NCI-H2227 (cell line): ENCODE results near the gene AGPAT2.

Source experiments
- DNase-seq: peaks from one replicate; lab custom pipeline; 2025; ENCODE audit not compliant: unreplicated experiment; lab: John Stamatoyannopoulos, UW

Gene AGPAT2

DNA sequence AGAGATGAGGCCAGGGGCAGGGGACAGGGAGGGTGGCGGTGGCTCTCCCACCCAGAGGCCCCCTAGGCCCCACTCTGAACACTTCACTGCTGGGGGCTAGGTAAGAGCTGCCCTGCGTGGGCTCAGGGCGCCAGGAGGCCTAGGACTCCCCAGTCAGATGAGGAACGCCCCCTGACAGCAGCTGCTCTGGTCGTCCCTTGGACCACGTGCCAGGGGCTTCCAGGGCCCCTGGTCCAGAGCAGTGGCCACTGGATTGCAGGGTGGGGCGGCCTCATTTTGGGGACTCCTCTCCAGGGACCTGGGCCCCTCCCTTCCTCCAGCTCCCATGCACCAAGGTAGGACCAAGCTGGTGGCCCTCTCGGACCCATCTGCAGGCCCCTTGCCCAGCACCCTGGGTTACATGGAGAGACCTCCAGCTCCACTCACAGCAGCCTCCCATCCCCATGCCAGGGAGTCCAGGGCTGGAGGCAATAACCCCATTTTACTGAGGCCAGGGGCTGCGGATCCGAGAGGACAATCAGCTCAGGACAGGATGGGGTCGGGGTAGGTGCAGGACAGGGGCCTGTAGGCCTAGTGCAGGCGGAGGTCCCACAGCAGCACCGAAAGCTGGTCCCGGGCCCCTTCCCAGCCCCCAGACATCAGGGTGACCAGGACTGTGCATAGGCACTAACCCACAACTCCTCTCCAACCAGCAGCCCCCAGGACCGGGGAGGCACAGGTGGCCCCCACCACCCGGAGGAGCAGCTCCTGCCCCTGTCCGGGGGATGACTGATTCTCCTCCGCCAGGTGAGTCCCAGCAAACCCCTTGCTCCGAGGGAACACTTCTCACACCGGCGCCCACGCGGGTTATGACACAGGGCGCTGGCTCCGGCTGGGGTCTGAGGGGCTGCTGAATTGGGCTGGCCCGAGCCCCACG is 23.0 kb downstream of the AGPAT2 start:
- no peak for DNase-seq

DNA sequence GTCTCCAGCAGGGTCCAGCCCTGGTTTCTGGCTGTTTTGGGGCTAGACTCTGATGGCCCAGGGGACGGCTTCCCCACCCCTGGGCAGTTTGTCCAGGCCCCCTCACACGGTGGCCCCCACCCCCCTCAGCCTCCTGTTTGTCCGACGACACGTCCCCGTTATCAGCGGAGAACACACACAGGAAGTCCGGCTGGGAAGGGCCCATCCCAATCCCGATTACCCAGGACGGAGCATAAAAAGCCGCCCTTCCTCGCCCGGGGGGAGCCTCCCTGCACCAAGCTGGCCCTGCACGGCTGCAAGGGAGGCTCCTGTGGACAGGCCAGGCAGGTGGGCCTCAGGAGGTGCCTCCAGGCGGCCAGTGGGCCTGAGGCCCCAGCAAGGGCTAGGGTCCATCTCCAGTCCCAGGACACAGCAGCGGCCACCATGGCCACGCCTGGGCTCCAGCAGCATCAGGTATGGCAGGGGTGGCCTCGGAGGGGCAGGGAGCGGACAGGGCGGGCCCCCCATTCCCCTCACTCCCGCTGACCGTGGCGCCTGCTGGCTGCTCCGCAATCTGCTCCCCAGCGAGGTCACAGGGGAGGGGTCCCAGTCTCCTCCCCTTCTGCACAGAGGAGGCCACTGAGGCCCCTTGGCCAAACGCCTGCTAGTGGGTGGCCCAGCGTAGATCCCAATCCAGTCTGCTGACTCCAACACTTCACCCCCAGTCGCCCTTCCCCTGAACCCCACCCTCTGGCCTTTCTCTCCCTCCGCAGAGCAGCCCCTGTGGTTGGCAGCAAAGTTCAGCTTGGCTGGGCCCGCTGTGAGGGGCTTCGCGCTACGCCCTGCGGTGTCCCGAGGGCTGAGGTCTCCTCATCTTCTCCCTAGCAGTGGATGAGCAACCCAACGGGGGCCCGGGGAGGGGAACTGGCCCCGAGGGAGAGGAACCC is 24.3 kb downstream of the AGPAT2 start, which contains the start of gene EGFL7:
Gene EGFL7 (plus strand): TSS at position 261 of the 926 bp plus-strand sequence. CDS start 5,367 bp downstream, outside the sequence.
- DNase-seq = no peak

DNA sequence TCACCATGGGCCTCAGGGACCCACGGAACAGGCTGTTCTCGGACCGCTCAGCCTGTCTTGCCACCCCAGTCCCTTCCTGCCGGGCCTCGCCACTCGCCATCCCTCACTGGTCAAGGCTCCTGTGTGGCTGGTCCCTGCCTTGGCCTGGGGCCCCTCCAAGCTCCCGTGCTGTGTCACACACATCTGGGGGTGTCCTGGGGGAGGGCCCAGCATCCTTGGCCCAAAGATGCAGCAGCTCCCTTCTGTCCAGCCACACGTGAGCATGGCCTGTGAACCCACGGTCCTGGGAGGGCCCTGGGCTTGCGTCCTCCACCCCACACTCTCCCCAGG is 25.0 kb downstream of the AGPAT2 start:
- no peak for DNase-seq

DNA sequence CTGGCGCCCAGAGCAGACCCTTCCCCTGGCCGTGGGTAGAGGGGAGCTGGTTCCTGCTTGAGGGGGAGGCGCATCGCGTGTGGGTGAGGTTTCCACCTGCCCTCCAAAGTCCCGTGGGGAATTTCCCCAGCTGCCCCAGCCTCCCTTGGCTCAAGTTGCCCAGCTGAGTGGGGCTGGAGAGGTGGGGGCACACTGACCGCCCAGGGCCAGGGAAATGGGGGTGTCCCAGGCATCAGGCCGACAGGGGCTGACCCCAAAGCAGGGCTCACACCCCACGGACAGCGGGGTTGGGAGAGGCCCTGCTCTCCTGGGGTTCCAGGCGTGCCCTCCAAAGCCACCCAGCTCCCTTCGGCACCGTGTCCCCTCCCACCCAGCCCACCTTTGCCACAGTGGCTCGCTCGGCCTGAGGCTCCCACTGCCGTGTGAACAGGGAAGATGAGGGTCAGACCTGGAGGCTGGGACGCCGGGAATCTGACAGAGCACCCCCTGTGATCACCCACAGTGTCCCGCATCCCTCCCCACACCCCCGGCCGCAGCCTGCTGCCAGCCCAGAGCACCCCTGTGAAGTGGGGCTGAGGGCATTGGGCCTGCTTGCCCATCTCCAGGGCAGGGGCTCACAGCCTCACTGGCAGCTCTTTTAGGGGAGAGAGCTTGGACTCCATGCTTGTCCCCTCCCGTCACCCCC is 25.5 kb downstream of the AGPAT2 start:
- no peak for DNase-seq

DNA sequence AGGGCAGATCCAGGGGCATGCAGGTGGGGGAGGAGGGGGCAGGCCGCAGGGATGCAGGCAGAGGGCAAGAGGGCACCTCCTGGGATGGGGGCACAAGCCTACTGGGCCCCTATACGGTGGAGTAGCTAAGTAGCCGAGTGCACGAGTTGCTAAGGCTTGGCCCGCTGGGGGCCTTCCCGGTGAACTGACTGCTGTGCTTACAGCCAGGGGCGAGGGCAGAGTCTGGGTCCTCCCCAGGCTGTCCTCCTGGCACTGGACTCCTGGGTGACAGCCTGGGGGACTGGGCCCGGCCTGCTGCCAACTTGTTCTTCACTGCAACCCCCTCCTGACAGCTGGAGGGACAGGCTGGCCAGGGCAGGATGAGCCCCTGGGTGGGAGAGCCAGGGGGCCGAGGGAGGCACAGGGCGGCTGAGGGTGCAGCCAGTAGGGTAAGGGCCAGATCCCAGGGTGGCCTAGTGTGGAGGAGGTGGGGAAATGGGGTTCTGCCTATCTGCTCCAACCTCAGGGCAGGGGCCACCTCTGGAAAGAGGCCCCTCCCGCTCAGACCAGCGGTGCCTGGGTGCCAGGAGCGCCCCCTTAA is 26.2 kb downstream of the AGPAT2 start:
- DNase-seq = no peak

DNA sequence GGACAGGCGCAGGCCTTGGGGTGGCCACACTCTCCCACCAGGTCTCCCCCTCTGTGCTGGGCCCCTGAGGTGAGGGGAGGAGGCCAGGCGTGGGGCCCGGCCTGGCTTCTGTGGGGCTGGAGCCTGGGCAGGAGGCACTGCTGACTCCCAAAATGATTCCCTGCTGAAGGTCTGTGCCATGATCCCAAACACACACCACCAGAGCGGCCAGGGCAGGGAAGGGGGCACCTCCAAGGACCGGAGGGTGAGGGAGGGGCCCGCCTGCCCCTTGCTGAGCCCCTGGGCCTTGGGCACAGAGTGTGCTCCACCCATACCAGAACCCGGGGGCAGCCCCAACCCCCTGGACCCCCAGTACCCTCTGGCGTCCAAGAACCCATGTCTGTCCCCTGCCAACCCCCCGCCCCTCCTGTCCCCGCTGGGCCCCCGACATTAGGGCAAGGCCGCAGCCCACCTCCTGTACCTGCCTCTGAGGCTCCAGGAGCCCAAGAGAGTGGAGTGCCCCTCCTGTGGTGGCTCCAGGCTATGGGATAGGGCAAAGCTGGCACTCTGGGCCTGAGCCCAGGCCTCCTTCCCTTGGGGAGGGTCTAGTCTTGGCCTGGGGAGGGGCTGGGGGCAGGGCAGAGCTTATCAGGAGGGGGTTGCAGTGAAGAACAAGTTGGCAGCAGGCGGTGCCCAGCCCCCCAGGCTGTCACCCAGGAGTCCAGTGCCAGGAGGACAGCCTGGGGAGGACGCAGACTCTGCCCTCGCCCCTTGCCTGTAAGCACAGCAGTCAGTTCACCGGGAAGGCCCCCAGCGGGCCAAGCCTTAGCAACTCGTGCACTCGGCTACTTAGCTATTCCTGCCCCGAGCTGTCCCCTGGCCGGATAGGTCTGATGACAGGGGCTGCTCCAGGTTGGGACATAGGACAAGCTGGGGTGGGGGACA is 27.1 kb downstream of the AGPAT2 start:
- DNase-seq = no peak

DNA sequence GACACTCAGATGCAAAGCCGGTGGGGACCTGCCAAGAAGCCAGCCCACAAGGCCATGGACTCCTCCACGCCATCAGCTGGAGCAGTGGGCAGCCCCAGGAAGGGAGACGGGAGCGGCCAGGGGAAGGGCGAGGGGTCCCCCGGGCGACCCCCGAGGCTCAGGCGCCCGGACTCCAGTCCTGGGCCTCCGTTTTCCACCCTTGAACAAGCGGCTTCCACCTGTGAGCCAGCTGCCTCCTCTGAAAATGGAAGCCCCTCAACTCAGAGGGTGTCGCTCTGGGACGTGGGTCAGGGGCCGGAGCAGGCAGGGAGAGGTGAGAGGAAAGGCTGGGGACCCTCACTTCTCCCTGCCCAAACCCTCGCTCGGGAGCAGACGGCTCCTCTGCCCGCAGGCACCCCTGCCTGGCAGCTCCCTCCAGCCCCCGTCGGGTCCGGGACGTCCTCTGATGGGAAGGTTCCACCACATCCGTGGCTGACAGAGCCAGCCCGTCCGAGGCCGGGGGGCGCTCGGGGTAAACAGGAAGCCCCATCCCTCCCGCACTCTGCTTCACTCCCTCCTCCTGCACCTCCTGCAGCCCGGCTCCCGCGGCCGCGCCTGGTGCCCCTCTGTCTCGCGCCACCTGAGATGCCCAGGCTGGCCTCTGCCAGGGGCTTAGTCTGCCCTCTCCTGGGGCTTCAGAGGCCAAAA is 28.3 kb downstream of the AGPAT2 start:
- DNase-seq = no peak

DNA sequence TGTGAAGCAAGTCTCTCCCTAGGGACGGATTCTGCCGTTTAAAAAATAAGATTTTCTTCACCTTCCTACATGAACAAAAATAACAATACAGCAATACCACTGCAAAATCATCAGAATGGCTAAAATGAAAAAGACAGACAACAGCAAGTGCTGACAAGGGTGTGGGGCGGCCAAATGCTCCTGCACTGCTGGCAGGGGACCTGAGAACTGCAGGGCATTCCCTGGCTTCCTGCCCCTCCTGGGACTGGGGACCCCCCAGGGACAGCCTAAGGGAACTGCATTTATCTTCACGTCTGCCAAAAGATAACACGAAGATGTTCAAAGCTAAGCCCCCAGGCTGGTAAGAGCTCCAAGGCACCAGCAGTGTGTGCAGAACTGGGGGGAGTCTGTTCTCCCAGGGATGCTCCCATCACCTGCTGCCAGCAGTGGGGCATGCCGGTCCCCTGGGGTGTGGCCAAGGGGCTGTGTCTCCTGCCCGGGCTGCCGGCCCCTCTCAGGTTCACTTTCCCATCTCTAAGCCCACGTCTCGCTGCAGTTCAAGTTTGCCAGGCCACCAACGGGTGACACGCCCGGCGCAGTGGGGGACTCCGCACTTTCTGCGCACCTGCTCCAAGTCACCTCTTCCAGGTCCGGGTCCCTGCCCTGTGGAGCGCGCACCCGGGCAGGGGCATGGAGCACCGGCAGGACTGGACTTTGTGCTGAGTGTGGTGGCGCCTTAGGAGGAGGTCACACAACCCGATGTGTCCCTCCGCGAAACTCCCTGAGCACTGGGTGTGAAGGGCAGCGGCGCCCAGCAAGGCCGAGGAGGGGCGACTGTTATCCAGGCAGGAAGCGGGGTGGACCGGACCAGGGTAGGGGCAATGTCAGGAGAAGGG is 29.0 kb downstream of the AGPAT2 start:
- DNase-seq = no peak

DNA sequence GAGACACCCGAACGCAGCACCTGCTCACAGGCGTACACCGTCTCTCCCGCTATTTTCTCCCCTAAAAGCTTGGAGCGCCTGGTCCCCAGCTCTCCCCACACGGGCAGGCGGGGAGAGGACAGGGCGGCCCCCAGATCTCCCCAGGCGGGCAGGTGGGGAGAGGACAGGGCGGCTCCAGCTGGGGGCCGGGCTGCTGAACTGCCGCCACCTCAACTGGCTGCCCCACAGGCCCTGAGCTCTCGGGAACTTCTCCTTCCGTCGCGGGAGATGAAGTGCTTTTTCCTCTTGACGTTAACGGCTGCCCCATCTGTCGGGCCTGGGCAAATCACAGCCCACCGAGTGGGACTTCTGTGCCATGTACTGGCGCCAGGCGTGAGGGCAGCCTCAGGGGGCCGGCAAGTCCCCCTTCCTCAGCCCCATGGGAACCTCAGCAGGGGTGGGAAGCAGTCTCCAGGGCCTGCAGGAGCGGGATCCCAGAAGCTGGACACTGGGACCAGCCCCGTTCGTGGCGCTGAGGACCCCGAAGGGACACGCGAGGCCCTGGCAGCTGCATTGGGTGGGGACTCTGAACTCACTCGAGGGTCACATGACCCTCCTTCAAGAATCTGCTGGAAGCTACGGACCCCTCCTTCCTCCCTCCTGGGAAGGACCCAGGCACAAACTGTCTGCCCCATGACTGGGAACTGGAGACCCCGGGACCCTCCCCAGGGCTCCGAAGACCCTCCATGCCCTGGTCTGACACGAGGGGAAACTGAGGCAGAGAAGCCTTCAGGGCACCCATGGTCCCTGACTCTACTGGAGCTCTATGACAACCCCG is 30.3 kb downstream of the AGPAT2 start:
- no peak for DNase-seq

DNA sequence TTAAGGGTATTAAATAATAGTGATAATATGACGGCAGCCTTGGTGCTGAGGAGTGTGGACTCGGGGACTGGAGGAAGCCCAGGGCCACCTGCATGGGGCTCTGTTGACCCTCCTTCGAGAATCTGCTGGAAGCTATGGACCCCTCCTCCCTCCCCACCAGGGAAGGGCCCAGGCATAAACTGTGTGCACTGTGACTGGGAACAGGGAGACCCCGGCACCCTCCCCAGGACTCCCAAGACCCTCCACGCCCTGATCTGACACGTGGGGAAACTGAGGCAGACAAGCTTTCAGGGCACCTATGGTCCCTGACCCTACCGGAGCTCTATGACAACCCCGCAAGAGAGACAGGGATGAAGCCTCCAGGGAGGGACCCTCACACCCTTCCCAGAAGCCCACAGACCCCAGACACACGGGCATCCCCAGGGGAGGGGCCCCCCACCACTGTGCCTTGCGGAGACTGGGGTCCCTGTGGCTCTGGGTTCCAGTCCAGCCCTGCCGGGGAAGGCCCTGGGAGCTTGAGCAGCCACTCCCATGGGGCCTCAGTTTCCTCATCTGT is 31.0 kb downstream of the AGPAT2 start:
- no peak for DNase-seq

DNA sequence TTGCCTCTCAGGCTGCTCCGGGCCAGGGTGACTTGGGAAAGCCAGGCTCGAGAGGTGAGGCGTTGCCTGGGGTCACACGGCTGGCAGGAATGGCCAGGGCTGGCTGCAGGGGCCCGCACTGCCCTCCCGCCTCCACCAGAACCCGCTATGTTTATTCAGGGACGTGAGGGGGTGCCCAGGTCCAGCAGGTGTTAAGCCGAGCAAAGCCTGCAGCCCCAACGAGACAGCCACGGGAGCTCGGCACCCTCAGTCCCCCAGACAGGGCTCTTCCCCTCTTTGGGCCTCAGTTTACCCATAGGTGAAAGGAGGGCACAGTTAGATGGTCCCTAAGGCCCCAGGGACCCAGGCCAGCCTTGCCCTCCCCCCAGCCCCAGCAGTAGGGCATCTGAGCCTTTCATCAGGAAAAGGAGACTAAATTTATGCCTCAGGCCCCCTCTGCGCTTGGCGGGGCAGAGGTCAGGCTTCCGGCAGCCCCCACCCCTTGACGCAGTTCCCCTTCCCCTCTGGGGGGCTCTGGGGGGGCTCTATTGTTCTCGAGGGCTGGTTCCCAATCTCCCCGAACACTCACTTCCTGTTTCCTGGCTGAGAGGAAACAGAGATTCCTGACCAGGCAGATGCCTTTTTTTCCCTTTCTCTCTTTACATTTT is 31.6 kb downstream of the AGPAT2 start:
- no peak for DNase-seq

DNA sequence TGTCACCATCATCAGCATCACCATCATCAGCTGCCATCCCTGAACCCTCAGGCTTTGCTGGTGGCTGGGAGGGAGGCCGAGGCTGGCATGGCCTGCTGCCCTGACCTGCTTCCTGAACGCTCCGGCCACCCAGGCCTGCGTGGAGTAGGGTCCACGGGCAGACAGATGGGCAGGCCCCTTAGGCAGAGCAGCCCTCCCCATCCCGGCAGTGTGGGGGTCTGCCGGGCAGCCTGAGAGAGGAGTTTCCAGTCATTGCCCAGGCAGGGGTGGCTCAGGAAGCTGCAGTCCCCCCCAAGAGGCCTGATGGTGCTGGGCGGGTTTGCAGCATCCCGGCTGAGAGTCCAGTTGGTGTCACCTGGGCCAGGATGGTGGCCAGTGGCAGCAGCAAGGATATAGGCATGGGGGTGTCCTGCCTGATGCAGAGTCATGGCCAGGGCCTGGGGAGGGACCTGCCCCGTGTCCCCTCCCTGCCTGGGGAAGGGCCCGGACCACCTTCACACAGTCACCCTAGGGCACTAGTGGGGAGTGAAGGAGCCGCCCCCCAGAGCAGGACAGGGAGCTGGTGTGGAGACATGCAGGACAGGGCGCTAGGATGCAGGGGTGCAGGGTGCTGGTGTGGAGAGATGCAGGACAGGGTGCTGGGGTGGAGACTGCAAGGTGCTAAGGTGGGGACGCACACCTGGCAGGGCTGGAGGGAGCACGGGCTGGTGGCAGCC is 32.3 kb downstream of the AGPAT2 start:
- no peak for DNase-seq

DNA sequence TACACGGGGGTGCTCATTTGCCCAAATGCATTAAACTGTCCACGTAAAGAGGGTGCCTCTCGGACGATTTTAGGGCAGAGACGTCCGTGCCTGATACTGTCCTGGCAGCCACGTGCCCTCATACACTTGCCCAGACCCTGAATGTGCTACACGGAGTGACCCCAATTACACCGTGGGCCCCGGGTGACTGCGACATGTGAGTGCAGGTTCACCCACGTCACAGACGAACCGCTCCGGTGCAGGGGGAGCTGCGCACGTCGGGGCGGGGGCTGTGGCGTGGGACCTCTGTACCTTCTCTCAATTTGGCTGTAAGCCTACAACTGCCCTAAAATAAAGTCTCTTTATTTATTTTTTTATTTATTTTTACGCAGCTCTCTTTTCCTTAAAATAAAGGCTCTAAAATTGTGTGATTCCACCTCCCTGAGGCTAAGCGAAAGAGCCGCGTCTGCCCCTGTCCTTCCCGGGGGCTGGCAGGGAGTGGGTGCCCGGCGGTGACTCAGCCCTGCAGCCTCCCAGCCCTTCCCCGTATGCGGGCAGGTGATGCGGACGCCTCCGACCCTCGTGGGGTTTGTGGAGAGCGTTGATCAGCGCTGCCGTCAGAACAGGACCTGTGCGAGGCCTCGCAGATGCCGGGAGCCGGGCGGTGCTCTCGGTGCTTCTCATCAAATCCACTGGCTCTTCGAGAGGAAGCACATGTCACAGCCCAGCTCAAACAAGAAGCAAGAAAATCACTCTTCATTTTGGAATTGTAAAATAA is 33.8 kb downstream of the AGPAT2 start:
- DNase-seq = no peak

DNA sequence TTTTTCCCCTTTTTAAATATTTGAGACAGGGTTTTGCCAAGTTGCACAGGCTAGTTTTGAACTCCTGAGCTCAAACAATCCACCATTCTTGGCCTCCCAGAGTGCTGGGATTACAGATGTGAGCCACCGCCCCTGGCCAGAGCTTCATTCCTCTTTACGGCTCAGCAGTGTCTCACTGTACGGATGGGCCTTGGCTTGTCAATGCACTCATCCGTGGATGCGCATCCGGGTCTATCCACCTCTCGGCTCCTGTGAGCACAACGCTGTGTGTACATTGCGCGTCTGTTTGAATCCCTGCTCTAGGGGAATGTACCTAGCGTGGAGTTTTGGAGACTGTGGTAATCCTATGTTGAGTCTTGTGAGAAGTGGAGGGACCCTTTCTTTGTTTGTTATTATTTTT is 35.4 kb downstream of the AGPAT2 start:
- DNase-seq = no peak

DNA sequence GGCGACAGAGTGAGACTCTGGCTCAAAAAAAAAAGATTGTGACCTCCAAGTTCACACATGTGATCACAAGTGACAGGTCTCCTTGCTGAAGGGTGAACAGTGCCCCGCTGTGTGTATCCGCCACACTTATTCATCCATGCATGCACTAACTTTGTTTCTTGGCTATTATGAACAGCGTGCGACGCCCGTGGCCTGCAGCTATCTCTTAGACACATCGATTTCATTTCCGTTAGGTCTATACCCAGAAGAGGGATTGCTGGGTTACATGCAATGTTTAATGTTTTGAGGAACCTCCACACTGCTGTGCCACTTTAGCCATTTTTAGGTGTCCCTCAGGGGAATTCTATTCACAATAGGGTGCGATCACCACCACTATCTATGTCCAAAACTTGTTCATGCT is 36.6 kb downstream of the AGPAT2 start:
- no peak for DNase-seq
